Measurements from ENCODE around the gene CYP1A2. TPM values are rescaled to one million over a fixed set of nuclear protein-coding genes. Genes with fewer than 3 reads are reported as not detected.

CYP1A2 gene
- total RNA-seq, 2 donors from 2014 or later: not detected

DNA sequence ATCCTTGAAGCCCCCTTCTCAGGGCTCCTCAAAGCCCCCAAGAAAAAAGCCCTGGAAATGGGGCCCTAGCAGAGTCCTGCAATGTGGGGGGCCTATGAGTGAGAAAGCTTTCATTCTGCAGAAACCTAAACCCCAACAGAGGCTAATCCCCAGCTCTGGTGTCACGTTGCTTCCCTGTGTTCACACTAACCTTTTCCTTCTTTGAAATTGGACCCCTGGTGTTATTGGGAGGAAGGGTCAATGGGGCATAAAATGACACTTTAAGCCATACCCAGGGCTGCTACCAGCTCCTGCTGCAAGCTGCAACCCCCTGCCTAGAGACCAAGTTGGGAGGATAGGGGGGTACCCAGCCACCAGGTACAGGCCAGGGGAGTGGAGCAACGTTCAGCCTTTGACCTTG lies 2.1 kb downstream of the CYP1A2 start:
- no peaks in the 10 kb centered on the region for H3K4me1 Mint-ChIP-seq (ENCODE audit: low read depth)
- DNase-seq: no peak
- H3K27me3 Mint-ChIP-seq (ENCODE audit: low read depth): no peaks in the 10 kb centered on the region
- H3K9me3 Mint-ChIP-seq: no peaks in the 10 kb centered on the region
- H3K36me3 Mint-ChIP-seq (ENCODE audit: insufficient read depth in 2 of 2): no peaks in the 10 kb centered on the region
- H3K27ac Mint-ChIP-seq: no peak overlapping the region
- no peak for ATAC-seq (replicated peaks in 1 of 2)
- H3K4me3 Mint-ChIP-seq: no peak overlapping the region

DNA sequence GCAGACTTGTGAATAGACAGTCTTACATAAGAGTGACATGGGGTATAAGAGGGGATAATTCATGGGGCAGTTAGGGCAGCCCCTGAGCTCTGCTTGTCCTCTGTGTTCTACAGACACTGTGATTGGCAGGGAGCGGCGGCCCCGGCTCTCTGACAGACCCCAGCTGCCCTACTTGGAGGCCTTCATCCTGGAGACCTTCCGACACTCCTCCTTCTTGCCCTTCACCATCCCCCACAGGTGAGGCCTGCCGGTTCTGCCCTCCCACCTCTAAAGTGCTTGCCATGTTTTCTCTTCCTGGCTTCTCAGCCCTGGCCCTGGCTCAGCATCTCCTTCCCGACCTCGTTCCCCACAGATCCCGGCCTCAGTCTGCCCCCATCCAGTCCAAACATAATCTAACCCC lies 3.4 kb downstream of the CYP1A2 start:
- H3K36me3 Mint-ChIP-seq (ENCODE audit: insufficient read depth in 2 of 2): no peaks in the 10 kb centered on the region

DNA sequence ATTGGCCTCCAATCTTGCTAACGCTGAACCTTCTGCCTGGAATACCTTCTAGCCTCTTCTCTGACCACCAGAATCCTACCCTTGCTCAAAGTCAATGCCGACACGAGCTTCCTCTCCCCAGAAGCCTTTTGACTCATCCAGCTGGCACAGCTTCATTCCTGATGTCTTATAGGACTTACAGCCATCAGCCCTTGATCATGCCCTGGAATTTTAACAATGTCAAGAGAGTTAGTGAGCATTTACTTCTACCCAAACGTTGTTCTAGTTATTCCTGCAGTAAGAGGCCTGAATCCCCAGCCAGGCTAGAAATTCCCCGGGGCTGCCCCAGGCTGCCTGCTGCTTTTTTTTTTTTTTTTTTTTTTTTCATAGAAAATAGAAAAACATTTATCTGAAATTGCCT lies 3.9 kb downstream of the CYP1A2 start:
- Mint-ChIP-seq H3K36me3 (ENCODE audit: insufficient read depth in 2 of 2) (no peaks in the 10 kb centered on the region), H3K27ac (no peak overlapping the region), H3K9me3 (no peaks in the 10 kb centered on the region), H3K4me3 (no peak overlapping the region), H3K4me1 (ENCODE audit: low read depth) (no peaks in the 10 kb centered on the region), H3K27me3 (ENCODE audit: low read depth) (no peaks in the 10 kb centered on the region)
- no peak for ATAC-seq (replicated peaks in 1 of 2)
- no peak for DNase-seq

More for the DNA sequence above, 3.4 kb downstream of the CYP1A2 start:
- DNase-seq: no peak
- H3K4me1 Mint-ChIP-seq (ENCODE audit: low read depth): no peaks in the 10 kb centered on the region
- no peak for ATAC-seq (replicated peaks in 1 of 2)
- no peak overlapping the region for H3K27ac Mint-ChIP-seq
- no peaks in the 10 kb centered on the region for H3K9me3 Mint-ChIP-seq
- no peaks in the 10 kb centered on the region for H3K27me3 Mint-ChIP-seq (ENCODE audit: low read depth)
- H3K4me3 Mint-ChIP-seq: no peak overlapping the region

DNA sequence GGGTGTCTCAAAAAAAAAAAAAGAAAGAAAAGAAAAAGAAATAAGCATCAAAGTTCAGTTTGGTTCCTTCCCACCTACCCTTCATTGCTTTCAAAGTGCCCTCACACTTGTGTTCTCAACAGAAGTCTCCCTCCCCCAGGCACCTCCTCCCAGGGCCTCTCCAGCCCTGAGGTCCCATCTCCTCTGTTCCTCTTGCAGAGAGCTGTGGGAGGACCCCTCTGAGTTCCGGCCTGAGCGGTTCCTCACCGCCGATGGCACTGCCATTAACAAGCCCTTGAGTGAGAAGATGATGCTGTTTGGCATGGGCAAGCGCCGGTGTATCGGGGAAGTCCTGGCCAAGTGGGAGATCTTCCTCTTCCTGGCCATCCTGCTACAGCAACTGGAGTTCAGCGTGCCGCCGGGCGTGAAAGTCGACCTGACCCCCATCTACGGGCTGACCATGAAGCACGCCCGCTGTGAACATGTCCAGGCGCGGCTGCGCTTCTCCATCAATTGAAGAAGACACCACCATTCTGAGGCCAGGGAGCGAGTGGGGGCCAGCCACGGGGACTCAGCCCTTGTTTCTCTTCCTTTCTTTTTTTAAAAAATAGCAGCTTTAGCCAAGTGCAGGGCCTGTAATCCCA lies 6.1 kb downstream of the CYP1A2 start:
- H3K27ac Mint-ChIP-seq: no peak overlapping the region
- DNase-seq (no peak), ATAC-seq (replicated peaks in 1 of 2) (no peak)
- H3K36me3 Mint-ChIP-seq (ENCODE audit: insufficient read depth in 2 of 2): no peaks in the 10 kb centered on the region
- H3K9me3 Mint-ChIP-seq: no peaks in the 10 kb centered on the region
- H3K4me1 Mint-ChIP-seq (ENCODE audit: low read depth): no peaks in the 10 kb centered on the region
- H3K4me3 Mint-ChIP-seq: no peak overlapping the region
- no peaks in the 10 kb centered on the region for H3K27me3 Mint-ChIP-seq (ENCODE audit: low read depth)

DNA sequence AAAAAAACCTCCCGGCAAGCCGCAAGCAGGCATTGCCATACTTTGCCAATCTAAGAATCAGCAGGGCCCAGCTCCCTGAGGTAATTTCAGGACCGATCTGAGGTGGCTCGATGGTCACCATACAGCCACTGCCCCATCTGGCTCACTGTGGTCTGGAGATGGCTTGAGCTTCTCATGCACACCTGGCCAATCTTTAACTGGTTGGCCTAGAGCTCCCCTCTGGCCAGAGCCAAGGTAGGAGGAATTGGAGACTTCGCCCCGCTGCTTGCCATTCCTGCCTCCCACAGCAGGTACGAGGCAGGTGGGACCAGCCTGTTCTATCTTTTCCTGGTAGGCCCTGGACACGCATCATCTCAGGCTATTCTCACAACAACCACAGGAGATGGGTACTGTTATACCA lies 10.1 kb downstream of the CYP1A2 start:
- Mint-ChIP-seq H3K27me3 (ENCODE audit: low read depth) (no peaks in the 10 kb centered on the region), H3K27ac (no peak overlapping the region), H3K4me1 (ENCODE audit: low read depth) (peaks cover 6% of the 10 kb centered on the region), H3K36me3 (ENCODE audit: insufficient read depth in 2 of 2) (no peaks in the 10 kb centered on the region), H3K4me3 (no peak overlapping the region), H3K9me3 (no peaks in the 10 kb centered on the region)
- no peak for DNase-seq
- ATAC-seq (replicated peaks in 1 of 2): no peak

DNA sequence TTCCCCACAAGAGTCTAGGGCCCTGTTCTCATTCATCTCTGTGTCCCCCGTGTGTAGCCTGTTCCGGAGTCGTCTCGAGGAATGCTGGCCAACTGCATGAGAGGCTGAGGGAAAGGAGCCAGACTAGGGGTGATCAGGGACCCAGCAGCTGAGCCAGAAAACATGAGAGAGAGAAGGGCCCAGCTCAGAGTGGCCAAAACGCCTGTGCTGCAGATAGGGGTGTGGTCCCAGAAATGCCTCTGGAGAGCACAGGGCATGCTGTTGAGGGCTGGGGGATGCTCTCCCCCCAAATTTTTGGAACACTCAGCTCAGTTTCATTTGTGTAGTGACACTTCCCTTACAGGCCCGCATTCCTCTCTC lies 14.1 kb downstream of the CYP1A2 start:
- no peaks in the 10 kb centered on the region for H3K36me3 Mint-ChIP-seq (ENCODE audit: insufficient read depth in 2 of 2)
- no peaks in the 10 kb centered on the region for H3K9me3 Mint-ChIP-seq
- ATAC-seq (replicated peaks in 1 of 2) (peak in 1 of 2 donors; percentile 17), DNase-seq (no peak)
- peak overlapping the region in 1 of 2 donors; percentile 17 for H3K4me3 Mint-ChIP-seq
- no peak overlapping the region for H3K27ac Mint-ChIP-seq
- no peaks in the 10 kb centered on the region for H3K27me3 Mint-ChIP-seq (ENCODE audit: low read depth)
- H3K4me1 Mint-ChIP-seq (ENCODE audit: low read depth): peaks cover 6% of the 10 kb centered on the region

DNA sequence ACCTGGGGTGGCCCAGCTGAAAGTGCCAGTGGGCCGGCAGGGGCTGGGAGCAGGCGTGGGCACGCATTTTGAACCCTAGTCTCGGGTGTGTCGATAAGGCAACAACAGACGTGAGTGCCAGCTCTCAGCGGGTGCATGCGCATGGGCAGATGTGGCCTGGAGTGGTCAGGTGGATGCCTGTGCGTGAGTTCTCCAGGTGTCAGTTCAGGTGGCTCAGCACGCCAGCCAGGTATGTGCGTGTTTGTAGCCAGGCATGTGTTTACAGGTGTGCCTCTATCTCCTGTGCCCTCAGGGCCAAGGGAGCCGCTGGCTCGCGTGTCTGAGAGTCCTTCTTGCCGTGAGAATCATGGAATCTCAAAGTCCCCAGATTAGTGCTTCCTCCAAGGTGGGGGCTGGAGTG lies 14.8 kb downstream of the CYP1A2 start:
- DNase-seq: no peak
- ATAC-seq (replicated peaks in 1 of 2): no peak
- H3K9me3 Mint-ChIP-seq: no peaks in the 10 kb centered on the region

DNA sequence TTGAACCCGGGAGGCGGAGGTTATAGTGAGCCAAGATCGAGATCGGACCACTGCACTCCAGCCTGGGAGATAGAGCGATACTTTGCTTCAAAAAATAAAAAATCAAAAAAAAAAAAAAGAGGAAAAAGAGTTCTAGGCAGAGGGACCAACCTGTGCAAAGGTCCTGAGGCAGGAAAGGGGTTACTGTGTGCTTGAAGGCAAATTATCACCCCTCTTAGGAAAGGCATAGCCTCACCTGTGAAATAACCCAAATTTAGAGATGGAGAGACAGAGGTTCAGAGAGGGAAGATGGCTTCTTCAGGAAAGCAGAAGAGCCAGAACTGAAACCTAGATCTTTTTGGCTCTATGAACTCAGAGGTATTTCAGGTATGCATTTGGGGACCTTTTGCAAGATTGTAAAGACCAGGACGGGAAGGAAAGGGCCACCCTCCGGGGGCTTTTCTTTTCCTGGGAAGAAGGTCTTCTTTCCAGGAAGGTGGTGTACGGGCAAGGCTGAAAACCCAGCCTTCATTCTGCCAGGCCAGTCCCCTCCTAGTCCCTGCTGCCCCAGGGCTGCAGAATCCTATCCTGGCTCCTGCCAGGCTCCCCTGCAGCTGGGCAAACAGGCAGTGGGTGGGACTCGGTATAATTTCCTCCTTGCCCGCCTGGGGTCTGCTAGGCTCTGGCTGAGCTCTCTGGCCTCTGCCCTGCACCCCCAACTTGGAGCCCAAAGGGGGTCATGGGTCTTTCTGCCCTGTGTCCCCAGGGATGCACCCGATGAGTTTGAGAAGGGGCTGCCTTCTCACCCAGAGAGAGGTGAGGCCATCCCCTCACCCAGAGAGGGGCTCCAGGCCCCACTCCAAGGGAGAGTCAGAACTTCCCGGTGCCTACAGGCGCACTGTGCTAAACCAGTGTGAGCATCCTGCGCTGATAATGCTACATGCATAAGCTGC lies 18.8 kb downstream of the CYP1A2 start:
- Mint-ChIP-seq H3K27me3 (ENCODE audit: low read depth) (peaks cover 6% of the 10 kb centered on the region), H3K27ac (no peak overlapping the region), H3K36me3 (ENCODE audit: insufficient read depth in 2 of 2) (no peaks in the 10 kb centered on the region), H3K4me3 (no peak overlapping the region), H3K9me3 (no peaks in the 10 kb centered on the region), H3K4me1 (ENCODE audit: low read depth) (peaks cover 27% of the 10 kb centered on the region)
- ATAC-seq (replicated peaks in 1 of 2) (no peak), DNase-seq (no peak)

More for the DNA sequence above, 14.8 kb downstream of the CYP1A2 start:
- no peaks in the 10 kb centered on the region for H3K36me3 Mint-ChIP-seq (ENCODE audit: insufficient read depth in 2 of 2)
- H3K4me1 Mint-ChIP-seq (ENCODE audit: low read depth): peaks cover 6% of the 10 kb centered on the region
- H3K27me3 Mint-ChIP-seq (ENCODE audit: low read depth): no peaks in the 10 kb centered on the region
- no peak overlapping the region for H3K27ac Mint-ChIP-seq
- H3K4me3 Mint-ChIP-seq: no peak overlapping the region

DNA sequence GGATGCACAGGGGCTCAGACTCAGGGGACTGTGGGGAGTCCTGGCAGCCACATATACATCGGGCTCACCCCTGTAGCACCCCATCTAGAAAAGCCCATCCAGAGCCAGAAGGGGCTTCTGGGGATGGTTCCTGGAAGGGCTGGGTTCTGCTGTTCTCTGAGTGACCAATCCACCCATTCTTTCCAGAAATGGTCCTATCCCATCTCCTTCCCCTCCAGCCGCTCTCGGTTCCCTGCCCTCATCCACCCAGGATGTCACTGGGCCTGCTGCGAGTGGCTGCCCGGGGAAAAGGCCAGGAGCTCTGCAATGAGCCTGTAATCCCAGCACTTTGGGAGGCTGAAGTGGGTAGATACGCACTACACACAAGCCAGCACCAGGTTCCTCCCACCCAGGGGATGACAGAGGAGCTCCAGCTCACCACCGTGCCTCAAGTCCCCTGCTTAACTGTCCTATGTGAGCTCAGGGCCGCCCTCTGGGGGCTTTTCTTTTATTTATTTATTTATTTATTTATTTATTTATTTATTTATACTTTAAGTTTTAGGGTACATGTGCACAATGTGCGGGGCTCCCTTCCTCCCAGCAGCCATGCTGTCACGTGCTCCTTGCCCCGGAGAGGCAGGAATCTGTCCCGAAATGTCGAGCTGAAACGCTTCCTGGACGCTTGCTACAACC lies 19.6 kb downstream of the CYP1A2 start:
- Mint-ChIP-seq H3K27me3 (ENCODE audit: low read depth) (peaks cover 6% of the 10 kb centered on the region), H3K36me3 (ENCODE audit: insufficient read depth in 2 of 2) (no peaks in the 10 kb centered on the region), H3K27ac (no peak overlapping the region), H3K4me1 (ENCODE audit: low read depth) (peaks cover 21% of the 10 kb centered on the region), H3K9me3 (no peaks in the 10 kb centered on the region), H3K4me3 (peak overlapping the region in 1 of 2 donors; percentile 15)
- no peak for ATAC-seq (replicated peaks in 1 of 2)
- no peak for DNase-seq

DNA sequence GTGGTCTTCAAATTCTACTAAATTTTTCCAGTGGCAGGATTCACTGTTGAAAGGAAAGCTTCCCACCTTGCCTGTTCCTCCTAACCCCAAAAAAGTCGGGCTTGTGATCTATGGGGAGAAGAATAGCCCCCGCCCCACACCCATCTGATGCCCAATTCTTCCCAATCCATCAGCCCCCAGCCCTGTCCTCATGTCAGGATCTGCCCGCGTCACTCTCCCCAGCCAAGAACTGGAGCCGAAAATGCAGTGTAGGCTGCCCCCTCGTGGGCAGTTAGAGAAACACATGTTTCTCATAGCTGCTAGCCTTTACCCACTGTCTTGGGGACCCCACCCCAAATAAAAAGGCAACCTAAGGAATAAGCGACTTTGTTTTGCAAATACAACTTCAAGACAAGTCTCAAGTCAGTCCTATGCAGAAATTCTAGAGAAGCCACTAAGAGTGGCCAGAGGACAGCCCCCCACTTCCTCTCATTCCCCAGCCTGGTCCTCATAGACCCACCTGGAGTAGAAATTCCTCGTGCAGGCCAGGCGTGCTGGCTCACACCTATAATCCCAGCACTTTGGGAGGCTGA lies 20.2 kb downstream of the CYP1A2 start:
- peaks cover 27% of the 10 kb centered on the region for H3K4me1 Mint-ChIP-seq (ENCODE audit: low read depth)
- ATAC-seq (replicated peaks in 1 of 2) (peak; percentile 50), DNase-seq (peak; percentile 64 to 69)
- peaks cover 6% of the 10 kb centered on the region for H3K27me3 Mint-ChIP-seq (ENCODE audit: low read depth)
- H3K27ac Mint-ChIP-seq: no peak overlapping the region
- H3K36me3 Mint-ChIP-seq (ENCODE audit: insufficient read depth in 2 of 2): no peaks in the 10 kb centered on the region
- peak overlapping the region; percentile 15 to 50 for H3K4me3 Mint-ChIP-seq
- no peaks in the 10 kb centered on the region for H3K9me3 Mint-ChIP-seq

DNA sequence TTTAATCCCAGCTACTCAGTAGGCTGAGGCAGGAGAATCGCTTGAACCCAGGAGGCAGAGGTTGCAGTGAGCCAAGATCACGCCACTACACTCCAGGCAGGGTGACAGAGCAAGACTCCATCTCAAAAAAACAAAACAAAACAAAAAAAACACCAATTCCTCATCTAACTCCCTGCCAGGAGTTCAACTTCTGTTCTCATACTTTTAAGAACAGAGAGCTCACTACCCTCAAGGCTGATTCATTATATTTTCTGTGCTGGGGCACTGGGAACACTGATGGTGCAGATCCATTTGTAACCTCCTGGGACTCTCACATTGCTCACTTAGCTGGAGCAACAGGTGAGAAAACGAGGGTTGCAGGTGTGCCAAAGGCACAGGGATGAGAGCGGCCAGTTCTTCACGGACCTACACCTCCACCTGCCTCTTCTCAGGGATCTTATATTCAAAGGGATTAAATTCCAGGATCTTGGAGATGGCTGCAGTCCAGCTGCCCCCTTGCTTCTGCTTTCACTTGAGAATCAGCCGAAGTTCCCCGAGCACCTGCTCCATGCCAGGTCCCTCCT lies 20.9 kb downstream of the CYP1A2 start:
- no peak for ATAC-seq (replicated peaks in 1 of 2)
- Mint-ChIP-seq H3K4me3 (no peak overlapping the region), H3K27me3 (ENCODE audit: low read depth) (peaks cover 6% of the 10 kb centered on the region), H3K27ac (no peak overlapping the region), H3K36me3 (ENCODE audit: insufficient read depth in 2 of 2) (no peaks in the 10 kb centered on the region), H3K4me1 (ENCODE audit: low read depth) (peaks cover 34% of the 10 kb centered on the region), H3K9me3 (no peaks in the 10 kb centered on the region)
- no peak for DNase-seq

DNA sequence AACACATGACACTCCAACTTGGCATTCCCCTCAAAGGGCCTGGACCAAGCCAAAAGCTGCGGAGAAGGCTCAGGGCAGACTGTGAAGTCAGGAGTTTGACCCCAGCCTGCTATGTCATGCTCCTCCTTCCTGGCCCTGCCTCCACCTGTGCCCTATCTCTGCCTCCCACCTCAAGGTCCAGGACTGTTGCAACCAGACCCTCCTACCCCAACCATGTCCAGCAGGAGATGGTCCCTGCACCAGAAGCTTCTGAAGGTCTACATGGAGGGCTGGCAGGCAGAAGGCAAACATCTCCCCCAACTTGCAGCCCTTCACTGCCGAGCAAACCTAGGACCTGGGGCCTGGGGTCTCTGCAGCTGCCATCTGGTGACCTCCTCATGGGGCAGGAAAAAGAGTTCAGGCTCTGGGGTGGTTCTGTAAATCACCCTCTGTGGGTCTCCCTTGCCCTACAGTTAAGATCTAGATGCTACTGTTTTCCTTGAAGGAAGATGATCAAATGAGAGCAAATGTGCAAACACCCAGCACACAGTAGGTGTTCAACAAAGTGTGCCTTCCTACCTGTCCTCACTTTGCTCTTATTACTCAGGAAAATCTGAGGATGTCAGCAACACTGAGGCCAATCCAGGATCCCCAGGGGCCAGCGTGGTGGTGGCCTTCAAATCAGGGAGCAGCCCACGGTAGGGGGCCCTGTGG lies 21.7 kb downstream of the CYP1A2 start:
- peaks cover 41% of the 10 kb centered on the region for H3K4me1 Mint-ChIP-seq (ENCODE audit: low read depth)
- H3K27me3 Mint-ChIP-seq (ENCODE audit: low read depth): peaks cover 6% of the 10 kb centered on the region
- no peaks in the 10 kb centered on the region for H3K9me3 Mint-ChIP-seq
- no peak overlapping the region for H3K4me3 Mint-ChIP-seq
- ATAC-seq (replicated peaks in 1 of 2): no peak
- H3K27ac Mint-ChIP-seq: no peak overlapping the region
- DNase-seq: no peak
- H3K36me3 Mint-ChIP-seq (ENCODE audit: insufficient read depth in 2 of 2): no peaks in the 10 kb centered on the region

Data from activated T-cell treated with anti-CD3 and anti-CD28 coated beads, Interleukin-2, amount 50 U/mL, for 72 hours (primary cell).